Measurements from ENCODE around the gene LIN7B.
A peak's percentile ranks its signal among the peaks of the same experiment; 100 is the strongest.
"Not testable (repeated sequence)": the region's sequence is repeated elsewhere in the genome, so short reads cannot be mapped to it uniquely, and the experiment has no call there.

The LIN7B gene

DNA sequence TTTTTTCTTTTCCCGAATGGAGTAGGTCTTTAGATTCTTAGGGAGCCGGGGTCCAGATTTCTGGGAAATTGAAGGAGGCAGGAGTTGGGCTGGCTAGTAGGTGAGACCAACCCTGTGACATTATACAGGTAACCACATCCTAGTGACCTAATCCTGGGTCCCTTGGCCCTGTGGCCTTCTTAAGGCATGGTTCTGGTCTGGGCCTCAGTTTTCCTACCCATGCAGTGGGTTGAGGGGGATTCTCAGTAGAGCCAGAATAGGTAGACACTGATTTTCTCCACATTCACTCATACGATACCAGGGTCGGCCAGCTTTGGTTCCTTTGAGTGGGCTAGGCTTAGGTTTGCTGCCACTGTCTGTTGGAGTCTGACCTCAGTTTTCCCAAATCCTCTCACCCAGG is 12.4 kb downstream of the LIN7B start:
- Histone ChIP-seq H3K27ac (ENCODE audit: extremely low read depth, low read depth, low read length) (no peak overlapping the region), H3K4me3 (ENCODE audit: low read depth, low read length) (no peak overlapping the region), H3K36me3 (ENCODE audit: control insufficient read depth in 2 of 2, insufficient read depth in 1 of 2, low read length in 2 of 2) (peaks cover 0 to 10% of the 10 kb centered on the region in 2 experiments; a peak in 2 of 3 replicates), H3K9me3 (ENCODE audit: control insufficient read depth, insufficient read depth, low read depth, low read length) (no peaks in the 10 kb centered on the region), H3K4me1 (ENCODE audit: control insufficient read depth, insufficient read depth, low read length) (peaks cover 7% of the 10 kb centered on the region)
- CTCF ChIA-PET: interaction anchor here (0.6 to 2.1 kb wide), 2 partner anchors 12 to 21 kb away, joined by 3 to 12 read pairs; partner anchors contain the start of gene LIN7B
- POLR2A ChIA-PET: interaction anchor here (0.8 kb wide), 1 partner anchor 74 kb away, joined by 3 read pairs; no protein-coding TSS in a partner anchor
- TF ChIP-seq KLF7 (tag by site-specific recombination; IDR thresholded peaks at IDR 0.05; ENCODE audit: borderline replicate concordance) (no peak), ZNF19 (tag by site-specific recombination; IDR thresholded peaks at IDR 0.05; ENCODE audit: low read depth) (no peak), ZNF561 (tag by site-specific recombination; IDR thresholded peaks at IDR 0.05; ENCODE audit: borderline replicate concordance) (no peak), SCRT1 (tag by site-specific recombination; IDR thresholded peaks at IDR 0.05; ENCODE audit: borderline replicate concordance) (no peak), ZNF514 (tag by site-specific recombination; IDR thresholded peaks at IDR 0.05) (no peak), ZNF274 (IDR thresholded peaks at IDR 0.05; ENCODE audit: low read length) (no peak), ZNF274 (tag by site-specific recombination; IDR thresholded peaks at IDR 0.05; ENCODE audit: borderline replicate concordance) (no peak), ZNF555 (tag by site-specific recombination; conservative IDR thresholded peaks at IDR 0.05) (no peak), ZNF292 (tag by site-specific recombination; IDR thresholded peaks at IDR 0.05; ENCODE audit: borderline replicate concordance, low read depth) (no peak), ZNF416 (tag by site-specific recombination; IDR thresholded peaks at IDR 0.05) (no peak), ZNF335 (tag by site-specific recombination; conservative IDR thresholded peaks at IDR 0.05) (no peak), ZBTB7A (tag by site-specific recombination; IDR thresholded peaks at IDR 0.05; ENCODE audit: low read depth) (no peak), ZNF621 (tag by site-specific recombination; IDR thresholded peaks at IDR 0.05) (no peak)
- TF ChIP-seq, protein P1, sequence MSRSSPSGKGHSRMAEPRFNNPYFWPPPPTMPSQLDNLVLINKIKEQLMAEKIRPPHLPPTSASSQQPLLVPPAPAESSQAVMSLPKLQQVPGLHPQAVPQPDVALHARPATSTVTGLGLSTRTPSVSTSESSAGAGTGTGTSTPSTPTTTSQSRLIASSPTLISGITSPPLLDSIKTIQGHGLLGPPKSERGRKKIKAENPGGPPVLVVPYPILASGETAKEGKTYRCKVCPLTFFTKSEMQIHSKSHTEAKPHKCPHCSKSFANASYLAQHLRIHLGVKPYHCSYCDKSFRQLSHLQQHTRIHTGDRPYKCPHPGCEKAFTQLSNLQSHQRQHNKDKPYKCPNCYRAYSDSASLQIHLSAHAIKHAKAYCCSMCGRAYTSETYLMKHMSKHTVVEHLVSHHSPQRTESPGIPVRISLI (tag by site-specific recombination; IDR thresholded peaks at IDR 0.05): no peak
- TF ChIP-seq, protein P2, sequence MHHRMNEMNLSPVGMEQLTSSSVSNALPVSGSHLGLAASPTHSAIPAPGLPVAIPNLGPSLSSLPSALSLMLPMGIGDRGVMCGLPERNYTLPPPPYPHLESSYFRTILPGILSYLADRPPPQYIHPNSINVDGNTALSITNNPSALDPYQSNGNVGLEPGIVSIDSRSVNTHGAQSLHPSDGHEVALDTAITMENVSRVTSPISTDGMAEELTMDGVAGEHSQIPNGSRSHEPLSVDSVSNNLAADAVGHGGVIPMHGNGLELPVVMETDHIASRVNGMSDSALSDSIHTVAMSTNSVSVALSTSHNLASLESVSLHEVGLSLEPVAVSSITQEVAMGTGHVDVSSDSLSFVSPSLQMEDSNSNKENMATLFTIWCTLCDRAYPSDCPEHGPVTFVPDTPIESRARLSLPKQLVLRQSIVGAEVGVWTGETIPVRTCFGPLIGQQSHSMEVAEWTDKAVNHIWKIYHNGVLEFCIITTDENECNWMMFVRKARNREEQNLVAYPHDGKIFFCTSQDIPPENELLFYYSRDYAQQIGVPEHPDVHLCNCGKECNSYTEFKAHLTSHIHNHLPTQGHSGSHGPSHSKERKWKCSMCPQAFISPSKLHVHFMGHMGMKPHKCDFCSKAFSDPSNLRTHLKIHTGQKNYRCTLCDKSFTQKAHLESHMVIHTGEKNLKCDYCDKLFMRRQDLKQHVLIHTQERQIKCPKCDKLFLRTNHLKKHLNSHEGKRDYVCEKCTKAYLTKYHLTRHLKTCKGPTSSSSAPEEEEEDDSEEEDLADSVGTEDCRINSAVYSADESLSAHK (tag by site-specific recombination; IDR thresholded peaks at IDR 0.05): no peak
- TF ChIP-seq, protein P3, sequence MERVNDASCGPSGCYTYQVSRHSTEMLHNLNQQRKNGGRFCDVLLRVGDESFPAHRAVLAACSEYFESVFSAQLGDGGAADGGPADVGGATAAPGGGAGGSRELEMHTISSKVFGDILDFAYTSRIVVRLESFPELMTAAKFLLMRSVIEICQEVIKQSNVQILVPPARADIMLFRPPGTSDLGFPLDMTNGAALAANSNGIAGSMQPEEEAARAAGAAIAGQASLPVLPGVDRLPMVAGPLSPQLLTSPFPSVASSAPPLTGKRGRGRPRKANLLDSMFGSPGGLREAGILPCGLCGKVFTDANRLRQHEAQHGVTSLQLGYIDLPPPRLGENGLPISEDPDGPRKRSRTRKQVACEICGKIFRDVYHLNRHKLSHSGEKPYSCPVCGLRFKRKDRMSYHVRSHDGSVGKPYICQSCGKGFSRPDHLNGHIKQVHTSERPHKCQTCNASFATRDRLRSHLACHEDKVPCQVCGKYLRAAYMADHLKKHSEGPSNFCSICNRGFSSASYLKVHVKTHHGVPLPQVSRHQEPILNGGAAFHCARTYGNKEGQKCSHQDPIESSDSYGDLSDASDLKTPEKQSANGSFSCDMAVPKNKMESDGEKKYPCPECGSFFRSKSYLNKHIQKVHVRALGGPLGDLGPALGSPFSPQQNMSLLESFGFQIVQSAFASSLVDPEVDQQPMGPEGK (tag by site-specific recombination; IDR thresholded peaks at IDR 0.05): no peak
- TF ChIP-seq, protein P4, sequence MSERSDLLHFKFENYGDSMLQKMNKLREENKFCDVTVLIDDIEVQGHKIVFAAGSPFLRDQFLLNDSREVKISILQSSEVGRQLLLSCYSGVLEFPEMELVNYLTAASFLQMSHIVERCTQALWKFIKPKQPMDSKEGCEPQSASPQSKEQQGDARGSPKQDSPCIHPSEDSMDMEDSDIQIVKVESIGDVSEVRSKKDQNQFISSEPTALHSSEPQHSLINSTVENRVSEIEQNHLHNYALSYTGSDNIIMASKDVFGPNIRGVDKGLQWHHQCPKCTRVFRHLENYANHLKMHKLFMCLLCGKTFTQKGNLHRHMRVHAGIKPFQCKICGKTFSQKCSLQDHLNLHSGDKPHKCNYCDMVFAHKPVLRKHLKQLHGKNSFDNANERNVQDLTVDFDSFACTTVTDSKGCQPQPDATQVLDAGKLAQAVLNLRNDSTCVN (tag by site-specific recombination; optimal IDR thresholded peaks at IDR 0.05): no peak

DNA sequence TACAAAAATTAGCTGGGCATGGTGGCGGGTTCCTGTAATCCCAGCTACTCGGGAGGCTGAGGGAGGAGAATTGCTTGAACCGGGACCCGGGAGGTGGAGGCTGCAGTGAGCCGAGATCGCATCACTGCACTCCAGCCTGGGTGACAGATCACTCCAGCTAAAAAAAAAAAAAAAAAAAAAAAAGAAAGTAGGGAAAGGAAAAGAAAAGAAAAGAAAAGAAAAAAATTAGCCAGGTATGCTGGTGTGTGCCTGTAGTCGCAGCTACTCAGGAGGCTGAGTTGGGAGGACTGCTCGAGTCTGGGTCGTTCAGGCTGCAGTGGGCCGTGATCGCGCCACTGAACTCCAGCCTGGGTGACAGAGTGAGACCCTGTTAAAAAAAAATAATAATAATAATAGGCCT is 13.1 kb downstream of the LIN7B start:
- H3K36me3 ChIP-seq (ENCODE audit: control insufficient read depth in 2 of 2, insufficient read depth in 1 of 2, low read length in 2 of 2): peaks cover 0 to 10% of the 10 kb centered on the region in 2 experiments; a peak in 2 of 3 replicates
- not testable (repeated sequence) for H3K4me1 ChIP-seq (ENCODE audit: control insufficient read depth, insufficient read depth, low read length); H3K4me3 ChIP-seq (ENCODE audit: low read depth, low read length); H3K9me3 ChIP-seq (ENCODE audit: control insufficient read depth, insufficient read depth, low read depth, low read length); H3K27ac ChIP-seq (ENCODE audit: extremely low read depth, low read depth, low read length)
- POLR2A ChIA-PET: interaction anchor here (0.5 to 1.4 kb wide), 15 partner anchors 8 to 1713 kb away, joined by 3 to 27 read pairs (median 7); partner anchors contain the start of genes C19orf73, GYS1, LIN7B and PPFIA3
- TF ChIP-seq PRDM1 (tag by site-specific recombination; IDR thresholded peaks at IDR 0.05): peak; percentile 96
- TF ChIP-seq, protein P5, sequence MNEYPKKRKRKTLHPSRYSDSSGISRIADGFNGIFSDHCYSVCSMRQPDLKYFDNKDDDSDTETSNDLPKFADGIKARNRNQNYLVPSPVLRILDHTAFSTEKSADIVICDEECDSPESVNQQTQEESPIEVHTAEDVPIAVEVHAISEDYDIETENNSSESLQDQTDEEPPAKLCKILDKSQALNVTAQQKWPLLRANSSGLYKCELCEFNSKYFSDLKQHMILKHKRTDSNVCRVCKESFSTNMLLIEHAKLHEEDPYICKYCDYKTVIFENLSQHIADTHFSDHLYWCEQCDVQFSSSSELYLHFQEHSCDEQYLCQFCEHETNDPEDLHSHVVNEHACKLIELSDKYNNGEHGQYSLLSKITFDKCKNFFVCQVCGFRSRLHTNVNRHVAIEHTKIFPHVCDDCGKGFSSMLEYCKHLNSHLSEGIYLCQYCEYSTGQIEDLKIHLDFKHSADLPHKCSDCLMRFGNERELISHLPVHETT (tag by site-specific recombination; IDR thresholded peaks at IDR 0.05): 0 out of 2 replicates have a peak, but pooled peaks have one; percentile 22
- CTCF ChIA-PET: interaction anchor here (0.5 to 3.2 kb wide), 9 partner anchors 13 to 130 kb away, joined by 3 to 20 read pairs (median 5); partner anchors contain the start of gene LIN7B

Measured in HEK293 (cell line).